ENCODE results near the gene SEMA3A.

Gene SEMA3A

DNA sequence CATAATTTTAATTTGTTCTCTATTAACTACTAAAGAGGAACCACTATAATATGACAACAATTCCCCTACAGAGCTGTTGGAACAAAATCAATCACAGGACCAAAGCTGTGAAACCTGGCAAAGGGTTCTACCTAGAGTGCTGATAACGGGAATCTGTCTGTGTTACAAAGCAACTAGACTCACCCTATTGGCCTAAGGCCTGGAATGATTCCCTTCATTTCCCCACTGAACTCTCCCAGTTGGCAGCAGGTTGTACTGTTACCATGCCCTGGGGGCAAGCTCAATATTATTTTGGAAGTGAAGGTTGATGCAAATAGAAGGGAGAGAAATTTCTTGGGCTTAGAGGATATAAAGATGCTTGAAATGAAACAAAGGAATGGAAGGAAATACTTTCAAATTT, 81.8 kb downstream of the SEMA3A start:
- TF ChIP-seq CTCF (IDR thresholded peaks at IDR 0.05), result no peak

GRCh38 chr7:84111842-84112241, 82.7 kb downstream of the SEMA3A start:
- TF ChIP-seq CTCF (IDR thresholded peaks at IDR 0.05), result no peak

- no peak for TF ChIP-seq CTCF (IDR thresholded peaks at IDR 0.05)
Observed at GRCh38 chr7:84110400-84110799, 84.2 kb downstream of the SEMA3A start.

- TF ChIP-seq CTCF (IDR thresholded peaks at IDR 0.05), result no peak
Observed at GRCh38 chr7:84108787-84109186, 85.8 kb downstream of the SEMA3A start.

- no peak for TF ChIP-seq CTCF (IDR thresholded peaks at IDR 0.05)
Observed at GRCh38 chr7:84108119-84108518, 86.5 kb downstream of the SEMA3A start.

DNA sequence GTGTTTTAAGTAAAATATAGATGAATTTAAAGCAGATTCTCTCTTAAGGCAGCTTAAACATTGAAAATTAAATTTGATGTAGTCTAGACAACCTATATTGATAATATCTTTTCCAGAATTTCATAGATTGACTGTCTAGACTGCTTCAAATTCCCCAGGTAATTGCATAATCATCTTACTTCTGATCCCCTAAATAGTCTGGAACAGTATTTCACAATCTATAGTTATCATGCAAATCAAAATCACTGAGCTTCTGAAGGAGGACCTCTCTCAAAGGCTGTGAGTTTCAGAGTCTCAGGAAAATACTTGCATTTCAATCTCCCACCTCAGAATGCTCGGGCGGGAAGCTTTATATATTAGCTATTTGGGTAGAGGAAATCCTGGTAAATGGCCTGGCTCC, 87.3 kb downstream of the SEMA3A start:
- TF ChIP-seq CTCF (IDR thresholded peaks at IDR 0.05), result no peak

DNA sequence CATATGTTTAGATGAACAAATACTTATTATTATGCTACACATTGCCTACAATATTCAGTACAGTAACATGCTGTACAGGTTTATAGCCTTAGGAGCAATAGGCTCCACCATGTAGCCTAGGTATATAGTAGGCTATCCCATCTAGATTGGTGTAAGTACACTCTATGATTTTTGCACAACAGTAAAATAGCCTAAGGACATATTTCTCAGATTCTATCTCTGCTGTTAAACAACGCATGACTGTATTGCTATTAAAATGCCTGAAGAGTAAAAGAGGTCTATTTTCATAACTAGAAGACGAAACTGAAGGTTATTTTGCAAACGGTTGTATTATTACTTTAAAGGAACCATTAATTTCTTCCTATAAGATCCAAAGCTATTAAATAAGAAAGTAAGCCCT, 88.3 kb downstream of the SEMA3A start:
- TF ChIP-seq CTCF (IDR thresholded peaks at IDR 0.05), result no peak

DNA sequence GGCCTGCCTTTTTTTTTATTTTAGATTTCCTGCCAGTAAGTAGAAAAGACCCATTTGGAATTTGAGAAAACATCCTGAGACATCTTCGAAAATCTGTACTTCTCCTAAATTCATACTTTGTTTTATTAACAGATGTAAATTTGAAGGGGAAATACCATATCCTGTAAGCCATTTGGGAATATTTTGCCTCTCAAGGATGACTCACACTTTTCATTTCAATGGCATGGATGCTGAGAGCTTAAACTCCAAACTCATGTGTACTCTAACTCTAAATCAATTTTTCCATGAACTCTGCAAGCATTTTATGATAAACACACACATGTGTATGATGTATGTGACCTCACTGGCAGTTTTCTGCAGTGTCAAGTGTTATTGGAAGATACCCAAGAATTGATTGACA, 89.0 kb downstream of the SEMA3A start:
- no peak for TF ChIP-seq CTCF (IDR thresholded peaks at IDR 0.05)

Data from LNCAP (cell line).